Epithelial cell of proximal tubule (primary cell): ENCODE results near the gene LRMDA. TPM values are rescaled to one million over a fixed set of nuclear protein-coding genes. Genes with fewer than 3 reads are reported as not detected.

Experiments used
- DNase-seq: peaks from one replicate; pipeline ENCODE4 v3.0.0-alpha.2; 2011; ENCODE audit warnings: low read depth
- H3K4me3 ChIP-seq: 2 replicates; pipeline ENCODE4 v1.5.1; 2011; ENCODE audit warnings: low read depth, mild to moderate bottlenecking, low read length
- CTCF ChIP-seq: conservative IDR thresholded peaks from 2 replicates; pipeline ENCODE4 v1.5.1; 2012; ENCODE audit warnings: low read depth, mild to moderate bottlenecking, low read length
- total RNA-seq: library from RNA; depleted of rRNA; stranded (reverse); fragments of >200 nt; gene quantifications from 2 replicates; pipeline ENCODE4 v1.2.3, GENCODE V29; 2015

LRMDA gene
- total RNA-seq, 1 donor from 2014 or later, result 0.75 TPM

GRCh38 chr10:75610183-75610582, 178.8 kb downstream of the LRMDA start:
- H3K4me3 ChIP-seq, result no peak overlapping the region
- no peak for DNase-seq
- TF ChIP-seq CTCF, result no peak

- no peak for TF ChIP-seq CTCF
- DNase-seq, result no peak
- no peak overlapping the region for H3K4me3 ChIP-seq
Observed at GRCh38 chr10:75611172-75611992, 180.0 kb downstream of the LRMDA start.

GRCh38 chr10:75611993-75612372, 180.6 kb downstream of the LRMDA start:
- DNase-seq, result peak; percentile 73
- TF ChIP-seq CTCF, result no peak
- no peak overlapping the region for H3K4me3 ChIP-seq

- no peak for DNase-seq
- no peak overlapping the region for H3K4me3 ChIP-seq
- no peak for TF ChIP-seq CTCF
Observed at GRCh38 chr10:75612904-75613684, 181.7 kb downstream of the LRMDA start.

- no peak overlapping the region for H3K4me3 ChIP-seq
- DNase-seq, result no peak
- no peak for TF ChIP-seq CTCF
Observed at GRCh38 chr10:75613685-75614504, 182.5 kb downstream of the LRMDA start.

- DNase-seq, result no peak
- TF ChIP-seq CTCF, result no peak
Observed at GRCh38 chr10:75616076-75616475, 184.7 kb downstream of the LRMDA start.

More at GRCh38 chr10:75616076-75616475, 184.7 kb downstream of the LRMDA start:
- H3K4me3 ChIP-seq, result no peak overlapping the region
